HG02970 (cell line): ENCODE results near the gene CTDSP1.

Experiments used
- ATAC-seq: cut with Tn5 transposase; IDR thresholded peaks from one replicate; pipeline ENCODE4 v1.9.1; 2021; ENCODE audit warnings: mild to moderate bottlenecking, moderate library complexity, moderate number of reproducible peaks; ENCODE audit not compliant: unreplicated experiment, low FRiP score

The CTDSP1 gene

DNA sequence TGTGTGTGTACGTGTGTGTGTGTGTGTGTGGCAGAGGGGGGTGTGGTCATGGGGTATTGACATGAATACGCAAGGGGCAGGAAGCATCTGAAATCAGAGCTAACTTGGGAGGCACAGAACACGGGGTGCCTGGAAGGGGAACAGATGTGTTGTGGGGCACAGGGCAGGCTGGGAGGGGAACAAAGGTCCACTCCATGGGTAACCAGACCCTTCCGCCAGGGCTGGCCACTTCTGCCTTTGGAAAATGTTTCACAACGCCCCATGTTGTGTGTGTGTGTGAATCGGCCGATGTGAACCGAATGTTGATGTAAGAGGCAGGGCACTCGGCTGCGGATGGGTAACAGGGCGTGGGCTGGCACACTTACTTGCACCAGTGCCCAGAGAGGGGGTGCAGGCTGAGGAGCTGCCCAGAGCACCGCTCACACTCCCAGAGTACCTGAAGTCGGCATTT lies 17.7 kb upstream of the CTDSP1 start, which contains the start of gene SLC11A1:
TSS of gene SLC11A1 (plus strand) at position 358 of the 451 bp plus-strand sequence. CDS start 96 bp downstream, outside the sequence.
- ATAC-seq = no peak

- ATAC-seq = no peak
Observed at GRCh38 chr2:218382785-218383184, 16.9 kb upstream of the CTDSP1 start.

- no peak for ATAC-seq
Observed at GRCh38 chr2:218383892-218384519, 15.7 kb upstream of the CTDSP1 start.

GRCh38 chr2:218384975-218385374 lies 14.7 kb upstream of the CTDSP1 start:
- ATAC-seq = no peak

- no peak for ATAC-seq
Observed at GRCh38 chr2:218386505-218387368, 12.9 kb upstream of the CTDSP1 start.

GRCh38 chr2:218387369-218388194 lies 12.1 kb upstream of the CTDSP1 start:
- no peak for ATAC-seq

- ATAC-seq = no peak
Observed at GRCh38 chr2:218389333-218390150, 10.1 kb upstream of the CTDSP1 start.

DNA sequence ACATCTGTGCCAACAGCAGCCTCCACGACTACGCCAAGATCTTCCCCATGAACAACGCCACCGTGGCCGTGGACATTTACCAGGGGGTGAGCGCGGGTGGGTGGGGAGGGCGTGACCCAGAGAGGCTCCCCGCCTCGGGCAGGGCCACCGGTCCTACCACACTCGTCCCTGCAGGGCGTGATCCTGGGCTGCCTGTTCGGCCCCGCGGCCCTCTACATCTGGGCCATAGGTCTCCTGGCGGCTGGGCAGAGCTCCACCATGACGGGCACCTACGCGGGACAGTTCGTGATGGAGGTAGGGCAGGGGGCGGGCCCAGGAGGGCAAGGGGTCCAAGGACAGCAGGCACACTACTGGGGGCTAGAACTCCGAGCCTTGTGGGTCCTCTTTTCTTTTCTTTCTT lies 8.5 kb upstream of the CTDSP1 start:
- no peak for ATAC-seq

- ATAC-seq = no peak
Observed at GRCh38 chr2:218392459-218392858, 7.2 kb upstream of the CTDSP1 start.

DNA sequence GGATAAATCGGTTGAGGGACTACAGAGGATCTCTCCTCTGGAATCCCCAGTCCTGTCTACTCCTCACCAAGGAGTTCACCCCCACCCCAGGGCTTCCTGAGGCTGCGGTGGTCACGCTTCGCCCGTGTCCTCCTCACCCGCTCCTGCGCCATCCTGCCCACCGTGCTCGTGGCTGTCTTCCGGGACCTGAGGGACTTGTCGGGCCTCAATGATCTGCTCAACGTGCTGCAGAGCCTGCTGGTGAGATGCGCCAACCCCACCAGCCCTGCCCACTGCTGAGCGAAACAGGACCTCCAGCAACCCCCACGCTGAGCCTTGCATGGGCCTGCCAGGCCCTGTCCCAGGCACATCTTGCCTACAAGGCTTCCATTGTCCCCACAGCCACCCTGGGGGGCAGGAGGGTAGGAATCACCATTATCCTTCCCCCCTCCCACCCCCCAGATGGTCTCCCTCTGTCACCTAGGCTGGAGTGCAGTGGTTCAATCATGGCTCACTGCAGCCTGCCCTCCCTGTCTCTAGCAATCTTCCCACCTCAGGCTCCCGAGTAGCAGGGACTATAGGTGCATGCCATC lies 6.7 kb upstream of the CTDSP1 start:
- no peak for ATAC-seq

DNA sequence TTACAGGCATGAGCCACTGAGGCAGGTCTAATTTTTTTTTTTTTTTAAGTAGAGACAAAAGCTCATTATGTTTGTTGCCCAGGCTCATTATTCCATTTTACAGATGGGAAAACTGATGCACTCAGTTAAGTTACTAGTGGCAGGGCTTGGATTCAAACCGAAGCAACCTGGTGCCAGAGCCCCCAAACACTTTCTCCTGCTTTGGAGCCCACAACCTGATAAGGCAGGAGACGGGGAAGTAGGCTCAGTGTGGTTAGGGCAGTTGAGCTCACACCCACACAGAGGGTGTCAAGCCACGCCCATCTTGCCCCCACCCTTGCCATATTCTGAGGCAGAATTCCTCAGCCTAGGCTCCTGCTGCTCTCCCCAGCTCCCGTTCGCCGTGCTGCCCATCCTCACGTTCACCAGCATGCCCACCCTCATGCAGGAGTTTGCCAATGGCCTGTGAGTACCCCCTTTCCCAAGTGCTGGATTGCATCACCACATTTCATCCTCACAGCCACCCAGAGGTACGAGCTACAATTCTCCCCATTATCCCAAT lies 5.8 kb upstream of the CTDSP1 start:
- no peak for ATAC-seq

DNA sequence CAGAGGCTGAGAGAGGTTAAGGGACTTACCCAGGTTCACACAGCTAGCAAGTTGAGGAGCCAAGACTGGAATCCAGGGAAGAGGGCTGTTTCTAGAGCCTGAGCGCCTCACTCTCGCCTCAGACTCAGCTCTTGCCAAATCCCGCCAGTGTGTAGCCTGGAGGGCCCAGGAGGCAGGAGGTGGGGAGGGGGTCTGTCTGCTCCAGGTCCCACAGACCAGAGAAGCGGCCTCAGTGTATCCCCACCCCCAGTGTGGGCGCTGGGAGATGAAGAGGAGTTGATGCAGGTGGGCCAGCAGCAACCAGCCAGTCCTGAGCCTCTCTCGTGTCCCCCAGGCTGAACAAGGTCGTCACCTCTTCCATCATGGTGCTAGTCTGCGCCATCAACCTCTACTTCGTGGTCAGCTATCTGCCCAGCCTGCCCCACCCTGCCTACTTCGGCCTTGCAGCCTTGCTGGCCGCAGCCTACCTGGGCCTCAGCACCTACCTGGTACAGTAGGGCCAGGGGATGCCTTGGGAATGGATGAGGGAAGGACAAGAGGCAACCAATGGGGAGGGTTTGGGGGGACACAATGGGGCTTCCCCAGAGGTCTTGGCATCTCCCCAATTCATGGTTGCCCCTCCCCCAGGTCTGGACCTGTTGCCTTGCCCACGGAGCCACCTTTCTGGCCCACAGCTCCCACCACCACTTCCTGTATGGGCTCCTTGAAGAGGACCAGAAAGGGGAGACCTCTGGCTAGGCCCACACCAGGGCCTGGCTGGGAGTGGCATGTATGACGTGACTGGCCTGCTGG lies 5.2 kb upstream of the CTDSP1 start:
- ATAC-seq = no peak

GRCh38 chr2:218395090-218395444 lies 4.6 kb upstream of the CTDSP1 start:
- ATAC-seq = no peak

DNA sequence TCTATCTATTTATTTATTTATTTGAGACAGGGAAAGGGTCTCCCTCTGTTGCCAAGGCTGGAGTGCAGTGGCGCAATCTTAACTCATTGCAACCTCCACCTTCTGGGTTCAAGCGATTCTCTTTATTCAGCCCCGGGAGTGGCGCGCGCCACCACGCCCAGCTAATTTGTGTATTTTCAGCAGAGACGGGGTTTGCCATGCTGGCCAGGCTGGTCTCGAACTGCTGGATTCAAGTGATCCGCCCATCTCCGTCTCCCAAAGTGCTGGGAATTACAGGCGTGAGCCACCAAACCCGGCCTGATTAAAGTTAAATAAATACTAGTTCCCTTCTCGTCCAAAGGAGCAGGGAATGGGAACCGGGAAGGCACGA lies 4.2 kb upstream of the CTDSP1 start:
- ATAC-seq = no peak

DNA sequence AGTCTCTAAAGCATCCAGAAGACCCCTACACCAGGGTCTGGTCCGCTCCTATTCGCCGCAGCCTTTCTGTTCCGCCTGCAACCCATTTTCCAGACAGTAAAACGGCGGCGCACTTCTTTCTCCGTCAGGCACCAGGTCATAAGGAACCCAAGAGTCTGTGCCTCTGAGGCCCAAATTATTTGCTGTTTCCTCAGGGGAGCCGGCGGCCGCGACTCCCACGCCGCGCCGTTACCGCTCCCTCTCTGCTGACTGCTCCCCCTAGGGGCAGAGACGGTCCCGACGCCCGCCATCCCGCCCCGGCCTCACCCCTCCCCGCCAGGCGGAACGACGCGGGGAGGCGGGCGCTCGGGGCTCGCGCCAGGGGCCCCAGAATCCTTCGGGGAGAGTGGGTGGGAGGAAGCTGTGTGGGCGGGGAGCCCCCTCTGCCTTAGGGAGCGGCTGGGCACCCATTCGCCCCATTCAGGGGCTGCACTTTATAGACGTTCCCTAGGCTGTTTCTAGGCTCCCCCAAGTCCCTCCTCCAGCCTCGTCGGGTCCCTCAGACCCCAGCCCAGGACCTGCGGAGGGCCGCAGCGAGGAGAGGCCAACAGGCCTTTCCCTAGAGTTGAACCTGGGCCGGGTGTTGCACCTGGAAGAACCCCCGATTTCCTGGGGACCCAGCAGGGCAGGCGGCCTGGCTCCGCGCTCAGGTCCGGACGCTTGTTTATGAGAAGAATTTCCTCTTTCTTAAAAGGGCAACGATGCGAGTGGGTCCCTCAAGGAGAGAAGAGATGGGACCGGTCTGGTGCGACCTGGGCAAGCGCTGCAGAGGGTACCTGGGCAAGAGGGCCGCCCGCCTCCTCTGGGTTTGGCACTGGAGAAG lies 3.6 kb upstream of the CTDSP1 start:
- peak; percentile 55 for ATAC-seq

- no peak for ATAC-seq
Observed at GRCh38 chr2:218396688-218397462, 2.8 kb upstream of the CTDSP1 start.

DNA sequence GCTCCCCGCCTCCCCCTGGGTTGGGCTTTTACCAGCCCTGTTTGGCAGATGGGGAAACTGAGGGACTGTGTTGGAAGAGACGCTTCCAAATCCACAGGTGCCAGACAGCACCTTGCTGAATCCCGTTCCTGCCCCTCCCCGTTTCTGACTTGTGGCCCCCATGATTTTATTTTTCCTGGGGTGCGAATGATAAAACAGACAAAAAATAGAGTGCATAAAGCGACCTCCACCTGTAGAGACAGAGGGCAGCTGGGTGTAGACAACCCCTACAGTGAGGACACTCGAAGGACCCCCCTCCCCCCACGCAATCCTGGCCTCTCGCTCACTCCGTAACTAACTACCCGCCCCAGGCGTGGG lies 2.2 kb upstream of the CTDSP1 start:
- no peak for ATAC-seq
